ENCODE data around the gene KRTAP20-2. TPM values are rescaled to one million over a fixed set of nuclear protein-coding genes. Genes with fewer than 3 reads are reported as not detected.

KRTAP20-2 gene
- total RNA-seq, 1 donor from 2014 or later, result not detected

- Mint-ChIP-seq H3K36me3 (ENCODE audit: low read depth, unreplicated experiment) (no peaks in the 10 kb centered on the region), H3K27ac (ENCODE audit: unreplicated experiment) (no peak within 1 kb of the TSS), H3K9me3 (ENCODE audit: unreplicated experiment) (no peaks in the 10 kb centered on the region), H3K4me3 (ENCODE audit: unreplicated experiment) (no peak within 1 kb of the TSS), H3K4me1 (ENCODE audit: low read depth, unreplicated experiment) (no peaks in the 10 kb centered on the region), H3K27me3 (ENCODE audit: low read depth, unreplicated experiment) (no peaks in the 10 kb centered on the region)
- H3K9me3 ChIP-seq (ENCODE audit: insufficient read depth, low read depth, low read length), result peaks cover 7% of the 10 kb centered on the region
- no peaks in the 10 kb centered on the region for H4K20me1 ChIP-seq (ENCODE audit: insufficient read depth, low read length)
- no peak for FAIRE-seq
- DNase-seq (ENCODE audit: low read depth), result no peak
- TF ChIP-seq CTCF (IDR thresholded peaks at IDR 0.05; ENCODE audit: insufficient read depth, low read depth, low read length), result no peak
- TF ChIP-seq EZH2 (IDR thresholded peaks at IDR 0.05; ENCODE audit: insufficient read depth, low read length), result no peak
- no peak within 1 kb of the TSS for H2AFZ ChIP-seq (ENCODE audit: low read depth, low read length)
- no peak within 1 kb of the TSS for H3K9ac ChIP-seq (ENCODE audit: low read length)
- H3K4me3 ChIP-seq (ENCODE audit: insufficient read depth, low read depth, low read length), result no peak within 1 kb of the TSS
- H3K79me2 ChIP-seq (ENCODE audit: insufficient read depth, low read length), result no peaks in the 10 kb centered on the region
- no peaks in the 10 kb centered on the region for H3K4me1 ChIP-seq (ENCODE audit: insufficient read depth, low read length)
- H3K27me3 ChIP-seq (ENCODE audit: insufficient read depth, low read length), result no peaks in the 10 kb centered on the region
- H3K4me2 ChIP-seq (ENCODE audit: low read length), result no peak within 1 kb of the TSS
- no peaks in the 10 kb centered on the region for H3K36me3 ChIP-seq (ENCODE audit: insufficient read depth, low read length)
- H3K27ac ChIP-seq (ENCODE audit: low read depth, low read length), result no peak within 1 kb of the TSS
These were observed 18.9 kb upstream of the KRTAP20-2 start, which contains the start of gene KRTAP20-1 for GRCh38 chr21:30616125-30616524. TSS of gene KRTAP20-1 (plus strand) at chr21:30616425. CDS start at chr21:30616455, 30 bp downstream.

DNA sequence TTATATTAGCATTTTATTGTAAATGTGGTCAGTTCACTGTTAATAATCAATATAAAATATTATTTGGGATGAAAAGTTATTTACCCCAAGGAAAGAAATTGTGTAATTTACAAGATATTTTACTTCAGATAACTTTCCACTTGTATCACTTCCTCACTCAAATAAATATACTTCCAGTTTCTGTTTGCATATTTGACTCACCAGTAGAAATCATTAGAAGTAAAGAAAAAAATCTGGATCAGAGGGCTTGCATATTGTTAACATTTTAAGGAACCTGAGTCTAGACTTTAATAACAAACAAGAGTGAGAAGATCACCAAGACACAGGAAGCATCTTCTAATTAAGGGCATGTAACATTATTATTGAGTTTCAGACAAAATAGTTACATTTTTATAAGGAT, 14.9 kb upstream of the KRTAP20-2 start:
- FAIRE-seq, result no peak
- H3K9me3 Mint-ChIP-seq (ENCODE audit: unreplicated experiment), result peaks cover 4% of the 10 kb centered on the region
- H3K36me3 Mint-ChIP-seq (ENCODE audit: low read depth, unreplicated experiment), result no peaks in the 10 kb centered on the region

More for the DNA sequence above, 14.9 kb upstream of the KRTAP20-2 start:
- Histone ChIP-seq H3K36me3 (ENCODE audit: insufficient read depth, low read length) (no peaks in the 10 kb centered on the region), H3K4me1 (ENCODE audit: insufficient read depth, low read length) (no peaks in the 10 kb centered on the region), H3K9me3 (ENCODE audit: insufficient read depth, low read depth, low read length) (peaks cover 2% of the 10 kb centered on the region), H3K27ac (ENCODE audit: low read depth, low read length) (no peak overlapping the region), H4K20me1 (ENCODE audit: insufficient read depth, low read length) (no peaks in the 10 kb centered on the region), H2AFZ (ENCODE audit: low read depth, low read length) (no peak overlapping the region), H3K27me3 (ENCODE audit: insufficient read depth, low read length) (no peaks in the 10 kb centered on the region), H3K9ac (ENCODE audit: low read length) (no peak overlapping the region), H3K4me3 (ENCODE audit: insufficient read depth, low read depth, low read length) (no peak overlapping the region), H3K4me2 (ENCODE audit: low read length) (no peak overlapping the region), H3K79me2 (ENCODE audit: insufficient read depth, low read length) (no peaks in the 10 kb centered on the region)
- Mint-ChIP-seq H3K27ac (ENCODE audit: unreplicated experiment) (no peak overlapping the region), H3K4me3 (ENCODE audit: unreplicated experiment) (no peak overlapping the region), H3K27me3 (ENCODE audit: low read depth, unreplicated experiment) (no peaks in the 10 kb centered on the region), H3K4me1 (ENCODE audit: low read depth, unreplicated experiment) (no peaks in the 10 kb centered on the region)
- TF ChIP-seq CTCF (IDR thresholded peaks at IDR 0.05; ENCODE audit: insufficient read depth, low read depth, low read length), result no peak
- no peak for TF ChIP-seq EZH2 (IDR thresholded peaks at IDR 0.05; ENCODE audit: insufficient read depth, low read length)
- no peak for DNase-seq (ENCODE audit: low read depth)

Measured in astrocyte (in vitro differentiated cells and primary cell).